Common myeloid progenitor, CD34-positive (primary cell): ENCODE results near the gene SMAD4. TPM values are rescaled to one million over a fixed set of nuclear protein-coding genes. Genes with fewer than 3 reads are reported as not detected.

ENCODE experiments used
- CTCF ChIA-PET: fragments of 350-600 bp; sonication (Branson Sonifier 250); formaldehyde crosslinking; loops from one replicate; lab custom pipeline; 2021; ENCODE audit warnings: antibody characterized with exemption; lab: Charles Lee
- POLR2A ChIA-PET: fragments of 350-600 bp; sonication (Branson Sonifier 250); formaldehyde crosslinking; loops from one replicate; lab custom pipeline; 2021; ENCODE audit warnings: antibody characterized with exemption; lab: Charles Lee
- DNase-seq, 3 donors: peaks; one replicate each; pipeline versions ENCODE4 v3.0.0 to v3.0.0-alpha.2; 2013
- H3K27ac ChIP-seq, 2 experiments: 1 replicate in 1 of 2; 2 replicates in 1 of 2; pipeline ENCODE4 v1.7.0; 2013; ENCODE audit warnings: inconsistent platforms in 2 of 2, low read length in 2 of 2, mild to moderate bottlenecking in 2 of 2, low read depth in 1 of 2, moderate library complexity in 1 of 2; ENCODE audit not compliant: severe bottlenecking in 2 of 2, insufficient read depth in 1 of 2, poor library complexity in 1 of 2
- H3K27me3 ChIP-seq, 5 experiments: replicated peaks in 2 of 5; 1 replicate in 3 of 5; 2 replicates in 2 of 5; pipeline versions ENCODE4 v1.6.1 to v1.7.0; 2013; ENCODE audit warnings: low read length in 4 of 5, mild to moderate bottlenecking in 2 of 5, moderate library complexity in 2 of 5, inconsistent platforms in 1 of 5; ENCODE audit not compliant: insufficient read depth in 5 of 5, control insufficient read depth in 4 of 5
- H3K36me3 ChIP-seq, 4 experiments: 1 replicate in 2 of 4; 2 replicates in 2 of 4; pipeline versions ENCODE4 v1.6.1 to v1.7.0; 2013; ENCODE audit warnings: low read length in 3 of 4, control low read depth in 1 of 4, mild to moderate bottlenecking in 1 of 4; ENCODE audit not compliant: control insufficient read depth in 4 of 4, insufficient read depth in 4 of 4
- H3K4me1 ChIP-seq, 4 experiments: 1 replicate in 3 of 4; 2 replicates in 1 of 4; pipeline versions ENCODE4 v1.6.1 to v1.7.1; 2013; ENCODE audit warnings: low read length in 3 of 4, mild to moderate bottlenecking in 3 of 4, control low read depth in 1 of 4, inconsistent platforms in 1 of 4, moderate library complexity in 1 of 4; ENCODE audit not compliant: control insufficient read depth in 4 of 4, insufficient read depth in 4 of 4; ENCODE audit errors: control extremely low read depth in 1 of 4
- H3K4me3 ChIP-seq, 7 experiments: 1 replicate in 4 of 7; 2 replicates in 3 of 7; pipeline versions ENCODE4 v1.5.1 to v1.7.0; 2013; ENCODE audit warnings: mild to moderate bottlenecking in 7 of 7, low read length in 6 of 7, moderate library complexity in 6 of 7, inconsistent platforms in 2 of 7, low read depth in 2 of 7, control low read depth in 1 of 7; ENCODE audit not compliant: insufficient read depth in 4 of 7, control insufficient read depth in 1 of 7; ENCODE audit errors: extremely low read depth in 1 of 7
- H3K9me3 ChIP-seq, 5 experiments: 1 replicate in 4 of 5; 2 replicates in 1 of 5; pipeline versions ENCODE4 v1.6.1 to v1.7.1; 2013; ENCODE audit warnings: low read length in 4 of 5, mild to moderate bottlenecking in 2 of 5, inconsistent platforms in 1 of 5, low read depth in 1 of 5, moderate library complexity in 1 of 5; ENCODE audit not compliant: control insufficient read depth in 4 of 5, insufficient read depth in 2 of 5; ENCODE audit errors: control extremely low read depth in 1 of 5
- WGBS: methylation state at CpG from one replicate; pipeline ENCODE4 v1.1.5; 2013; ENCODE audit not compliant: insufficient coverage; 5-methylcytosine and 5-hydroxymethylcytosine counted together
- polyA plus RNA-seq: library from polyadenylated mRNA; unstranded; fragments of 120-200 nt; gene quantifications from one replicate; pipeline ENCODE4 v1.2.1, GENCODE V29; 2013

SMAD4 gene
- polyA plus RNA-seq: 67.8 TPM

- peaks cover 18 to 45% (median 32%) of the 10 kb centered on the region in 4 experiments for H3K4me1 ChIP-seq
- DNase-seq: peak; percentile 96 to 98 (median 97)
- no peaks in the 10 kb centered on the region for H3K9me3 ChIP-seq
- CTCF ChIA-PET: interaction anchor here (1.0 to 2.3 kb wide), 5 partner anchors 11 to 62 kb away, joined by 3 to 9 read pairs (median 5); partner anchors contain the start of gene ELAC1
- POLR2A ChIA-PET: interaction anchor here (0.6 to 1.9 kb wide), 9 partner anchors 9 to 168 kb away, joined by 3 to 14 read pairs (median 3); partner anchors contain the start of genes ELAC1, ME2 and MEX3C
- peak within 1 kb of the TSS; percentile 72 to 94 (median 84) for H3K4me3 ChIP-seq
- WGBS: 0% methylated on average over 56 of the region's 79 CpGs
- H3K27me3 ChIP-seq: no peaks in the 10 kb centered on the region
- H3K27ac ChIP-seq: peak within 1 kb of the TSS; percentile 91 to 95
- peaks cover 2 to 8% (median 6%) of the 10 kb centered on the region in 4 experiments for H3K36me3 ChIP-seq
Observed at GRCh38 chr18:51029694-51030536, at the start of gene SMAD4. Gene SMAD4, plus strand, starts transcription at chr18:51030213. Its CDS starts 16,834 bp downstream, at chr18:51047047.

GRCh38 chr18:50981381-50981780 lies 48.6 kb upstream of the SMAD4 start:
- no peaks in the 10 kb centered on the region for H3K4me1 ChIP-seq
- no peak for DNase-seq
- no CpG with 5 or more reads among the region's 1 CpG for WGBS
- peaks cover 20 to 41% (median 26%) of the 10 kb centered on the region in 4 experiments for H3K36me3 ChIP-seq
- peaks cover 0 to 17% (median 11%) of the 10 kb centered on the region in 5 experiments for H3K9me3 ChIP-seq
- CTCF ChIA-PET: no interaction called here
- H3K27ac ChIP-seq: no peak overlapping the region
- no peak overlapping the region for H3K4me3 ChIP-seq
- POLR2A ChIA-PET: no interaction called here
- no peaks in the 10 kb centered on the region for H3K27me3 ChIP-seq

- ChIA-PET POLR2A (no interaction called here), CTCF (no interaction called here)
- H3K27ac ChIP-seq: no peak overlapping the region
- no peaks in the 10 kb centered on the region for H3K4me1 ChIP-seq
- H3K9me3 ChIP-seq: peaks cover 0 to 11% (median 5%) of the 10 kb centered on the region in 5 experiments
- no peaks in the 10 kb centered on the region for H3K27me3 ChIP-seq
- H3K36me3 ChIP-seq: peaks cover 15 to 35% (median 23%) of the 10 kb centered on the region in 4 experiments
- DNase-seq: no peak
- no peak overlapping the region for H3K4me3 ChIP-seq
- WGBS: 97% methylated on average over 5 of the region's 8 CpGs
Observed at GRCh38 chr18:50982086-50982801, 47.8 kb upstream of the SMAD4 start.

GRCh38 chr18:50982802-50983179 lies 47.2 kb upstream of the SMAD4 start:
- H3K27me3 ChIP-seq: no peaks in the 10 kb centered on the region
- H3K4me1 ChIP-seq: no peaks in the 10 kb centered on the region
- peaks cover 0 to 6% (median 2%) of the 10 kb centered on the region in 5 experiments for H3K9me3 ChIP-seq
- H3K27ac ChIP-seq: no peak overlapping the region
- WGBS: 93% methylated on average over 3 of the region's 3 CpGs
- CTCF ChIA-PET: no interaction called here
- peaks cover 13 to 29% (median 25%) of the 10 kb centered on the region in 4 experiments for H3K36me3 ChIP-seq
- POLR2A ChIA-PET: no interaction called here
- H3K4me3 ChIP-seq: no peak overlapping the region
- peak in 2 of 3 donors; percentile 15 to 21 for DNase-seq

GRCh38 chr18:50986360-50987087 lies 43.5 kb upstream of the SMAD4 start:
- WGBS: 100% methylated on average over 2 of the region's 2 CpGs
- CTCF ChIA-PET: interaction anchor here (1.2 to 1.5 kb wide), 2 partner anchors 11 to 65 kb away, joined by 3 read pairs; no protein-coding TSS in a partner anchor
- no peak overlapping the region for H3K4me3 ChIP-seq
- no peaks in the 10 kb centered on the region for H3K9me3 ChIP-seq
- H3K36me3 ChIP-seq: peaks cover 4 to 18% (median 8%) of the 10 kb centered on the region in 4 experiments
- H3K27me3 ChIP-seq: no peaks in the 10 kb centered on the region
- no peak for DNase-seq
- POLR2A ChIA-PET: no interaction called here
- no peaks in the 10 kb centered on the region for H3K4me1 ChIP-seq
- no peak overlapping the region for H3K27ac ChIP-seq

GRCh38 chr18:50987261-50987660 lies 42.8 kb upstream of the SMAD4 start:
- Histone ChIP-seq H3K4me1 (no peaks in the 10 kb centered on the region), H3K9me3 (no peaks in the 10 kb centered on the region), H3K27ac (no peak overlapping the region), H3K27me3 (no peaks in the 10 kb centered on the region), H3K36me3 (peaks cover 4 to 18% (median 8%) of the 10 kb centered on the region in 4 experiments), H3K4me3 (no peak overlapping the region)
- ChIA-PET CTCF (interaction anchor here (0.7 to 1.5 kb wide), 3 partner anchors 10 to 64 kb away, joined by 3 read pairs; no protein-coding TSS in a partner anchor), POLR2A (no interaction called here)
- WGBS: 100% methylated on average over 1 of the region's 2 CpGs
- no peak for DNase-seq
